ENCODE results near the gene OR11G2.
"Not testable (repeated sequence)": the region's sequence is repeated elsewhere in the genome, so short reads cannot be mapped to it uniquely, and the experiment has no call there.

OR11G2 gene

GRCh38 chr14:20190596-20190995, at the start of gene OR11G2:
Gene OR11G2, plus strand, starts transcription at chr14:20190896. Its CDS starts 6,542 bp downstream, at chr14:20197438.
- no peak for DNase-seq (ENCODE audit: low read depth in 3 of 3)

GRCh38 chr14:20143911-20144310, 46.8 kb upstream of the OR11G2 start:
- DNase-seq (ENCODE audit: low read depth in 3 of 3): no peak

GRCh38 chr14:20144820-20145219, 45.9 kb upstream of the OR11G2 start:
- DNase-seq (ENCODE audit: low read depth in 3 of 3): no peak

GRCh38 chr14:20164462-20164861, 26.2 kb upstream of the OR11G2 start:
- no peak for DNase-seq (ENCODE audit: low read depth in 3 of 3)

- DNase-seq (ENCODE audit: low read depth in 3 of 3): no peak
Measured at GRCh38 chr14:20167091-20167490, 23.6 kb upstream of the OR11G2 start.

- not testable (repeated sequence) for DNase-seq (ENCODE audit: low read depth in 3 of 3)
Measured at GRCh38 chr14:20169852-20170251, 20.8 kb upstream of the OR11G2 start.

- not testable (repeated sequence) for DNase-seq (ENCODE audit: low read depth in 3 of 3)
Measured at GRCh38 chr14:20174205-20174604, 16.5 kb upstream of the OR11G2 start.

- no peak for DNase-seq (ENCODE audit: low read depth in 3 of 3)
Measured at GRCh38 chr14:20176330-20176729, 14.4 kb upstream of the OR11G2 start.

GRCh38 chr14:20177433-20177974, 13.2 kb upstream of the OR11G2 start:
- no peak for DNase-seq (ENCODE audit: low read depth in 3 of 3)

- no peak for DNase-seq (ENCODE audit: low read depth in 3 of 3)
Measured at GRCh38 chr14:20179218-20179617, 11.5 kb upstream of the OR11G2 start.

GRCh38 chr14:20179880-20180279, 10.8 kb upstream of the OR11G2 start:
- no peak for DNase-seq (ENCODE audit: low read depth in 3 of 3)

- no peak for DNase-seq (ENCODE audit: low read depth in 3 of 3)
Measured at GRCh38 chr14:20180486-20180885, 10.2 kb upstream of the OR11G2 start.

- no peak for DNase-seq (ENCODE audit: low read depth in 3 of 3)
Measured at GRCh38 chr14:20184181-20184580, 6.5 kb upstream of the OR11G2 start.

- DNase-seq (ENCODE audit: low read depth in 3 of 3): no peak
Measured at GRCh38 chr14:20191396-20191795, 700 bp downstream of the OR11G2 start.

GRCh38 chr14:20194101-20194500, 3.4 kb downstream of the OR11G2 start:
- no peak for DNase-seq (ENCODE audit: low read depth in 3 of 3)

GRCh38 chr14:20195170-20195569, 4.5 kb downstream of the OR11G2 start:
- not testable (repeated sequence) for DNase-seq (ENCODE audit: low read depth in 3 of 3)

- no peak for DNase-seq (ENCODE audit: low read depth in 3 of 3)
Measured at GRCh38 chr14:20195911-20196310, 5.2 kb downstream of the OR11G2 start.

GRCh38 chr14:20197459-20197858, 6.8 kb downstream of the OR11G2 start:
- no peak for DNase-seq (ENCODE audit: low read depth in 3 of 3)

- no peak for DNase-seq (ENCODE audit: low read depth in 3 of 3)
Measured at GRCh38 chr14:20198991-20199390, 8.3 kb downstream of the OR11G2 start.

- DNase-seq (ENCODE audit: low read depth in 3 of 3): no peak
Measured at GRCh38 chr14:20204721-20205120, 14.0 kb downstream of the OR11G2 start.

- DNase-seq (ENCODE audit: low read depth in 3 of 3): no peak
Measured at GRCh38 chr14:20209595-20209994, 18.9 kb downstream of the OR11G2 start.

GRCh38 chr14:20212406-20212805, 21.7 kb downstream of the OR11G2 start:
- DNase-seq (ENCODE audit: low read depth in 3 of 3): not testable (repeated sequence)

GRCh38 chr14:20215196-20215595, 24.5 kb downstream of the OR11G2 start:
- DNase-seq (ENCODE audit: low read depth in 3 of 3): no peak

GRCh38 chr14:20219033-20219432, 28.3 kb downstream of the OR11G2 start:
- DNase-seq (ENCODE audit: low read depth in 3 of 3): no peak

Measured in stimulated activated CD4-positive, alpha-beta T cell treated with anti-CD3 and anti-CD28 coated beads, TNF-alpha, amount 100 ng/mL, for 4 hours (primary cell).